Measurements from ENCODE around the gene FUT2. TPM values are rescaled to one million over a fixed set of nuclear protein-coding genes. Genes with fewer than 3 reads are reported as not detected.
A peak's percentile ranks its signal among the peaks of the same experiment; 100 is the strongest.
"Not testable (repeated sequence)": the region's sequence is repeated elsewhere in the genome, so short reads cannot be mapped to it uniquely, and the experiment has no call there.

FUT2 gene
- total RNA-seq, 3 donors from 2014 or later, result 0.14 TPM; not detected in 2

DNA sequence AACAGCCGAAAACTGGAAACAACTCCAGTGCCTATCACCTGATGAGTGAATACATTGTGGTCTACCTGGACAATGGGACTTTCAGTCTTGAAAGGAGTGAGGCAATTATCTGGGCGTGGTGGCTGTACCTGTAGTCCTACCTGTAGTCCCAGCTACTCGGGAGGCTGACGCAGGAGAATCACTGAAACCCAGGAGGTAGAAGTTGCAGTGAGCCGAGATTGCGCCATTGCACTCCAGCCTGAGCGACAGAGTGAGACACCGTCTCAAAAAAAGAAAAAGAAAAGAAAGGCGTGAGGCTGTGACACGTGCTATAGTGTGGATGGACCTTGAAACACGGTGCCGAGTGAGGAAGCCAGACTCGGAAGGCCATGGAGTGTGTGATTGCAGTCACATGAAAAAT is 18.9 kb upstream of the FUT2 start:
- H3K36me3 Mint-ChIP-seq (ENCODE audit: insufficient read depth), result no peaks in the 10 kb centered on the region
- no peak overlapping the region for H3K4me3 Mint-ChIP-seq
- DNase-seq, result no peak
- H3K4me1 Mint-ChIP-seq (ENCODE audit: low read depth), result peaks cover 5% of the 10 kb centered on the region
- no peak for ATAC-seq
- peaks cover 2% of the 10 kb centered on the region for H3K27me3 Mint-ChIP-seq (ENCODE audit: low read depth)
- no peaks in the 10 kb centered on the region for H3K9me3 Mint-ChIP-seq

- no peak for DNase-seq
- Mint-ChIP-seq H3K36me3 (ENCODE audit: insufficient read depth) (no peaks in the 10 kb centered on the region), H3K27me3 (ENCODE audit: low read depth) (peaks cover 2% of the 10 kb centered on the region), H3K9me3 (no peaks in the 10 kb centered on the region), H3K4me1 (ENCODE audit: low read depth) (peaks cover 5% of the 10 kb centered on the region), H3K4me3 (no peak overlapping the region)
- ATAC-seq, result no peak
Measured at GRCh38 chr19:48678201-48678600, 17.6 kb upstream of the FUT2 start.

- DNase-seq; H3K4me3 Mint-ChIP-seq; H3K36me3 Mint-ChIP-seq (ENCODE audit: insufficient read depth); H3K4me1 Mint-ChIP-seq (ENCODE audit: low read depth); ATAC-seq; H3K27me3 Mint-ChIP-seq (ENCODE audit: low read depth); H3K9me3 Mint-ChIP-seq: not testable (repeated sequence)
Measured at GRCh38 chr19:48680006-48680405, 15.8 kb upstream of the FUT2 start.

DNA sequence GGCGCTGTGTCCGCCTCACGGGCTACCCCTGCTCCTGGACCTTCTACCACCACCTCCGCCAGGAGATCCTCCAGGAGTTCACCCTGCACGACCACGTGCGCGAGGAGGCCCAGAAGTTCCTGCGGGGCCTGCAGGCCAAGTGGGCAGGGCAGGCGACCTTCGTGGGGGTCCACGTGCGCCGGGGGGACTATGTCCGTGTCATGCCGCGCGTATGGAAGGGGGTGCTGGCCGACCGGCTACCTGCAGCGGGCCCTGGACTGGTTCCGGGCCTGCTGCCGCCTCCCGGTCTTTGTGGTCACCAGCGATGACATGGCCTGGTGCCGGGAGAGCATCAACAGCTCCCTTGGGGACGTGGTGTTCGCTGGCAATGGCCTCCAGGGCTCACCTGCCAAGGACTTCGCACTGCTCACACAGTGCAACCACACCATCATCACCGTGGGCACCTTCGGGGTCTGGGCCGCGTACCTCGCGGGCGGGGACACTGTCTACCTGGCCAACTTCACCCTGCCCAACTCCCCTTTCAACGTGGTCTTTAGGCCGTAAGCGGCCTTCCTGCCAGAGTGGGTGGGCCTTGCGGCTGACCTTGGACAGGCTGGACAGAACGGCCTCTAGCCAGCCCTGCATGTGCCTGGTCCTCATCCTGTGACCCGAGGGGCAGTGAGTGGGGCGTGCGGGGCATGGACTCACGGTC is 15.2 kb upstream of the FUT2 start:
- Mint-ChIP-seq H3K9me3 (no peaks in the 10 kb centered on the region), H3K4me1 (ENCODE audit: low read depth) (no peaks in the 10 kb centered on the region), H3K4me3 (no peak overlapping the region), H3K36me3 (ENCODE audit: insufficient read depth) (no peaks in the 10 kb centered on the region), H3K27me3 (ENCODE audit: low read depth) (no peaks in the 10 kb centered on the region)
- ATAC-seq (no peak), DNase-seq (no peak)

DNA sequence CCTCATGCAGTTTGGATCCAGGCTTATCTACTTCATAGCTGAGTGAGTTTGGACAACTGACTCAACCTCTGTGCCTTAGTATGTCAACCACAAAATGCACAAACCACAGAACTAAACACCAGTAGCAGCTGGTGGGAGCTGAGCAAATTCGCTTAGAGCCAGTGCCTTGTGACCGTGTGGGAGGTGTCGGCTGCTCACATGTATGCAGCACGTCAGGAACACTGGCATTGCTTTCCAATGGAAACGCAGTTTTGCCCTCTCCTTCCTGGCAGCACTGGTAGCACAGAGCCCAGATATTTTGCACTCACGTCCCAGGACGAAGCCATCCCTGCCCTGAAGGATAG is 14.7 kb upstream of the FUT2 start:
- H3K9me3 Mint-ChIP-seq, result no peaks in the 10 kb centered on the region
- ATAC-seq, result peak in 1 of 2 donors; percentile 43
- H3K27me3 Mint-ChIP-seq (ENCODE audit: low read depth), result no peaks in the 10 kb centered on the region
- no peak for DNase-seq
- no peaks in the 10 kb centered on the region for H3K4me1 Mint-ChIP-seq (ENCODE audit: low read depth)
- no peak overlapping the region for H3K4me3 Mint-ChIP-seq
- no peaks in the 10 kb centered on the region for H3K36me3 Mint-ChIP-seq (ENCODE audit: insufficient read depth)

- Mint-ChIP-seq H3K4me3 (no peak overlapping the region), H3K27me3 (ENCODE audit: low read depth) (no peaks in the 10 kb centered on the region), H3K36me3 (ENCODE audit: insufficient read depth) (no peaks in the 10 kb centered on the region), H3K9me3 (no peaks in the 10 kb centered on the region), H3K4me1 (ENCODE audit: low read depth) (no peaks in the 10 kb centered on the region)
- peak; percentile 13 for DNase-seq
- peak; percentile 43 to 62 for ATAC-seq
Measured at GRCh38 chr19:48683349-48683748, 12.4 kb upstream of the FUT2 start.

DNA sequence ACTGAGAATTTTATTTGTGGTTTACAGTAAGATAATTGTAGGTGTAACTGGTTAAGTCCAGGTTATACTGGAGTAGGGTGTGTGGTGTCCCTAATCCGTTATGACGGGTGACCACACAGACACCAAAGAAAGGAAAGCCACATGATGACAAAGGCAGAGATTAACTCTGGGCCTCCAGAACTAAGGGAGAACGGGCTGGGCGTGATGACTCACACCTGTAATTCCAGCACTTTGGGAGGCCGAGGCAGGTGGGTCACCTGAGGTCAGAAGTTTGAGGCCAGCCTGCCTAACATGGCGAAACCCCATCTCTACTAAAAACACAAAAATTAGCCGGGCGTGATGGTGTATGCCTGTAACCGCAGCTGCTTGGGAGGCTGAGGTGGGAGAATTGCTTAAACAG is 10.2 kb upstream of the FUT2 start:
- ATAC-seq (no peak), DNase-seq (no peak)
- Mint-ChIP-seq H3K4me1 (ENCODE audit: low read depth) (no peaks in the 10 kb centered on the region), H3K4me3 (no peak overlapping the region), H3K9me3 (no peaks in the 10 kb centered on the region), H3K36me3 (ENCODE audit: insufficient read depth) (no peaks in the 10 kb centered on the region), H3K27me3 (ENCODE audit: low read depth) (no peaks in the 10 kb centered on the region)

DNA sequence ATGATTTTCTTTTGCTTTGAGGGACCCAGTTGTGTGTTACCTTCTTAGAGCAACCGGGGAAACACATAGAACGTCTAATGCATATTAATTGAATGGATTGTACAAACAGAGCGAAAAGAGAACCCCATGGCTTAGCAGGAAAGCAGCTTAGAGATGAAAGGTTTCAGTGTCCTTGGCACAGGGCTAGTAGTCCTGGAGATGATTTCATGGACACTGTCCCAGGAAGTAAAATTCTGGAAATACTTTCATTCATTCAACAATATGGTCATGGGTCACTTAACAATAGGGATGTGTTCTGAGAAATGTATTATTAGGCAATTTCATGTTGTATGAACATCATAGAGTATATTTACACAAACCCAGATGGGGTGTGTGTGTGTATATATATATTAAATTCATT is 9.7 kb upstream of the FUT2 start:
- DNase-seq, result no peak
- H3K4me3 Mint-ChIP-seq, result no peak overlapping the region
- ATAC-seq, result no peak
- no peaks in the 10 kb centered on the region for H3K9me3 Mint-ChIP-seq
- H3K4me1 Mint-ChIP-seq (ENCODE audit: low read depth), result no peaks in the 10 kb centered on the region
- no peaks in the 10 kb centered on the region for H3K27me3 Mint-ChIP-seq (ENCODE audit: low read depth)
- no peaks in the 10 kb centered on the region for H3K36me3 Mint-ChIP-seq (ENCODE audit: insufficient read depth)

DNA sequence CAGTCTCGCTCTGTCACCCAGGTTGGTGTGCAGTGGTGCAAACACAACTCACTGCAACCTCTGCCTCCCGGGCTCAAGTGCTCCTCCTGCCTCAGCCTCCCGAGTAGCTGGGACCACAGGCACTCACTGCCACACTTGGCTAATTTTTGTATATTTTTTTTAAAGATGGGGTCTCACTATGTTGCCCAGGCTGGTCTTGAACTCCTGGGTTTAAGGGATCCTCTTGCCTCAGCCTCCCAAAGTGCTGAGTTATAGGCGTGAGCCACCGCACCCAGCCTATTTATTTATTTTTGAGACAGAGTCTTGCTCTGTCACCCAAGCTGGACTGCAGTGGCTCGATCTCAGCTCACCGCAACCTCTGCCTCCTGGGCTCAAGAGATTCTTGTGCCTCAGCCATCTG is 9.1 kb upstream of the FUT2 start:
- H3K4me1 Mint-ChIP-seq (ENCODE audit: low read depth); ATAC-seq; DNase-seq: not testable (repeated sequence)

DNA sequence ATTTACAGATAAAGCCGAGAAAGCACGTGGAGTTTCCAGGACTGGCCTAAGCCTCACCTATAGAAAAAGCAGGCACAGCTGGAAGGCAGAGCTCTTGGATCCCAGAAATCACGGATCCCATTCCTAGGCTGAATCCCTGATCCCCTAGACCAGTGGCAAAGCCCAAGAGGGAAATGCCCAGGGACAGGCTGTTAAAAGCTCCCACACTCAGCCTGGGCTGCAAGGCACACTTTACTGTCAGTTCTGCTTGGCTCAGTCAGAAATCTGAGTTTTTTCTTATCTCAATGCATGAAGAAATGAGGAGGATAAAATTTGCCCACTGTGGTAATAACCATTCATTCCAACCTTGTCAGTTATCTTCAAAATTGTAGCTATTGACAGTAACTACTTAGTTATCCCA is 8.0 kb upstream of the FUT2 start:
- Mint-ChIP-seq H3K4me3 (no peak overlapping the region), H3K9me3 (no peaks in the 10 kb centered on the region)
- no peak for ATAC-seq

More for the DNA sequence above, 9.1 kb upstream of the FUT2 start:
- not testable (repeated sequence) for H3K27me3 Mint-ChIP-seq (ENCODE audit: low read depth); H3K9me3 Mint-ChIP-seq; H3K36me3 Mint-ChIP-seq (ENCODE audit: insufficient read depth); H3K4me3 Mint-ChIP-seq

DNA sequence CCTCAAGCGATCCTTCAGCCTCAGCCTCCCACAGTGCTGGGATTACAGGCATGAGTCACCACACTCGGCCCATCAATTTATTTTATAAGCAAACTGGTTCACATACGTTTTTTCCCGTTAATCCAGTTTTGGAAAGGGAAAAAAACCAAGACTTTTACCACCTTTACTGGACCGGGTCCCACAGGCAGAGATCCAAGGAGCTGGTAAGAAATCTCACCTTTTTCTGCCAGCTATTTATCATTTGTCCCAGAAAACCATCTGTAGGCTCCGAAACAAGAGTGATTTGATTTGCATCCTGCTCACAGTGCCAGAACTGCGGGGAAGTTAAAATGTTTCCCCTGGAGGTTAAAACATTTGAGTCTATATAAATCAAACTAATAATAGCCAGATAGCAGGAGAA is 6.3 kb upstream of the FUT2 start:
- Mint-ChIP-seq H3K36me3 (ENCODE audit: insufficient read depth) (no peaks in the 10 kb centered on the region), H3K27me3 (ENCODE audit: low read depth) (no peaks in the 10 kb centered on the region), H3K4me3 (no peak overlapping the region), H3K4me1 (ENCODE audit: low read depth) (no peaks in the 10 kb centered on the region), H3K9me3 (no peaks in the 10 kb centered on the region)
- no peak for DNase-seq
- no peak for ATAC-seq

More for the DNA sequence above, 8.0 kb upstream of the FUT2 start:
- no peaks in the 10 kb centered on the region for H3K4me1 Mint-ChIP-seq (ENCODE audit: low read depth)
- DNase-seq, result no peak
- H3K36me3 Mint-ChIP-seq (ENCODE audit: insufficient read depth), result no peaks in the 10 kb centered on the region
- H3K27me3 Mint-ChIP-seq (ENCODE audit: low read depth), result no peaks in the 10 kb centered on the region

DNA sequence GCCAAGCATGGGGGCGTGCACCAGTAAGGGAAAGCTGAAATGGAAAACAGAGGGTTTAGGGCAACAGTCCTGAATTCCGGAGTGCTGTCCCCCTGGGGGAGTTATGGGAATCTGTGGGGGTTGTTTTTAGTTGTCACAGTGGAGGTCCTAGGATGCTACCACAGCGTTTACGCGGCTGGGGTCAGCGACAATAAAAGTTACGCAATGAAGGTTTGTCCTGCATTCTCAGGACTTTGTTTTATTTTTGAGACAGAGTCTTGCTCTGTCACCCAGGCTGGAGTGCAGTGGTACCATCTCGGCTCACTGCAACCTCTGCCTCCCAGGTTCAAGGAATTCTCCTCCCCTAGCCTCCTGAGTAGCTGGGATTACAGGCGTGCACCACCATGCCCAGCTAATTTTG is 2.1 kb upstream of the FUT2 start:
- ATAC-seq; H3K9me3 Mint-ChIP-seq; DNase-seq; H3K36me3 Mint-ChIP-seq (ENCODE audit: insufficient read depth); H3K4me1 Mint-ChIP-seq (ENCODE audit: low read depth); H3K4me3 Mint-ChIP-seq: not testable (repeated sequence)
- H3K27me3 Mint-ChIP-seq (ENCODE audit: low read depth), result peaks cover 16% of the 10 kb centered on the region

DNA sequence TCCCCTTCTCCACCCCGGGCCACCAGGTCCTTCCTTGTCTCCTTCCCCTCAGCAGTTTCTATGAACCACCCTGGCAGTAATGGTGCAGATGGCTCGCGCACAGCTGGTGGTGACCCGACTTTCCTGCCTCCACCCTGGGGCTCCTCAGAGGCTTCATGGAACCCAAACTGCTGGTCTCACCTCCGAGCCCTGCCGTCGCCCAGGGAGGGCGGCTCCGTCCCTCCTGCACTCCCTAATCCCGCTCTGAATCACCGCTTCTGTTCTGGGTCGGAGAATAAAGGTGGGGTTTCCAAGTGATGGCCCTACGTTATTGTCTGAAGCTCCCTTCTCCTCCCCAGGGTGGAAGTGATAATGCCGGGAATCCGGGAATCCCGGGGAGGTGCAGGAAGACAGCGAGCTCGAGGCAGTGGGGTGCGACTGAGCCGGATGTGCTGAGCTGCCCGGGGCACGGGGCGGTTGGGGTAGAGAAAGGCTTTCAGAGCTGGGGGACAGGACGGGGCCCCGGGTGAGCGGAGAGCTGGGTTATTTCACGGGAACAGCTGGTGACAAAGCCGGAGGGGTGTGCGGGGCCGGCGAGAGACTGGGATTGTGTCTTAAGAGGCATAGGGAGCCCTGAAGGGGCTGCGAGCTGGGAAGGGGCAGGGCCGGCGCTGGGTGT is 711 bp downstream of the FUT2 start:
- Mint-ChIP-seq H3K36me3 (ENCODE audit: insufficient read depth) (peaks cover 4% of the 10 kb centered on the region), H3K27me3 (ENCODE audit: low read depth) (peaks cover 17% of the 10 kb centered on the region), H3K4me1 (ENCODE audit: low read depth) (peaks cover 8% of the 10 kb centered on the region), H3K9me3 (no peaks in the 10 kb centered on the region), H3K4me3 (peak overlapping the region; percentile 46)
- DNase-seq (no peak), ATAC-seq (peak; percentile 58)

DNA sequence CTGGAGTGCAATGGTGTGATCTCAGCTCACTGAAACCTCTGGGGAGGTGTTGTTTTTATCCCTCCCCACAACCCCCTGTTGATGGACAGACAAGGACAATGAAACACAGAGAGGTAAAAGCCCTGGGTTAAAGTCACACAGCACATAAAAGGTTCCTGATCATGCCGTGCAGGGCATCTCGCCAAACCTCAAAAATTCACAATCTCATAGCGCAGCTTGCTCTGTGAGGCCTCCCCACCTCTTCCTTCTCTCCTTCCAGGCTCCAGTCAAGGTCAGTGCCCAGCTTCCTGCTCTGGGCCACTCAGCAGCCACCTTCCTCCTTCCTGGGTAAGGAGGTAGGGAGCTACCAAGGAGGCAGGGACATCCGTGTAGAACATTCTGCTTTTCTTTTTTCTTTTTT is 2.3 kb downstream of the FUT2 start:
- ATAC-seq, result no peak

GRCh38 chr19:48702701-48703100 is 6.9 kb downstream of the FUT2 start:
- no peak overlapping the region for H3K4me3 Mint-ChIP-seq
- no peaks in the 10 kb centered on the region for H3K4me1 Mint-ChIP-seq (ENCODE audit: low read depth)

More for the DNA sequence above, 2.3 kb downstream of the FUT2 start:
- DNase-seq, result no peak
- Mint-ChIP-seq H3K9me3 (no peaks in the 10 kb centered on the region), H3K36me3 (ENCODE audit: insufficient read depth) (peaks cover 10% of the 10 kb centered on the region), H3K4me1 (ENCODE audit: low read depth) (peaks cover 8% of the 10 kb centered on the region), H3K4me3 (no peak overlapping the region), H3K27me3 (ENCODE audit: low read depth) (peaks cover 17% of the 10 kb centered on the region)

More at GRCh38 chr19:48702701-48703100, 6.9 kb downstream of the FUT2 start:
- peaks cover 21% of the 10 kb centered on the region for H3K36me3 Mint-ChIP-seq (ENCODE audit: insufficient read depth)
- ATAC-seq (no peak), DNase-seq (no peak)
- peaks cover 5% of the 10 kb centered on the region for H3K27me3 Mint-ChIP-seq (ENCODE audit: low read depth)
- H3K9me3 Mint-ChIP-seq, result no peaks in the 10 kb centered on the region

All from activated T-cell treated with anti-CD3 and anti-CD28 coated beads, Interleukin-2, amount 50 U/mL, for 4 hours (primary cell).